Sigmoid colon (tissue), 7 donors: ENCODE results near the gene GORASP2. TPM values are rescaled to one million over a fixed set of nuclear protein-coding genes. Genes with fewer than 3 reads are reported as not detected.
A peak's percentile ranks its signal among the peaks of the same experiment; 100 is the strongest.

Experiments used
- DNase-seq: peaks from one replicate; pipeline ENCODE4 v3.0.0-alpha.2; 2019
- H3K27ac ChIP-seq, 4 donors: fragments of 200-600 bp; sonication (generic); one replicate each; pipeline ENCODE4 v1.5.1; 2016 to 2019; ENCODE audit warnings: mild to moderate bottlenecking in 1 of 4
- H3K27me3 ChIP-seq, 3 donors: fragments of 200-600 bp; sonication (generic); one replicate each; pipeline ENCODE4 v1.5.1; 2019; ENCODE audit warnings: mild to moderate bottlenecking in 1 of 3
- H3K36me3 ChIP-seq, 4 donors: fragments of 200-600 bp; sonication (generic); one replicate each; pipeline ENCODE4 v1.5.1; 2016 to 2019
- H3K4me1 ChIP-seq, 4 donors: fragments of 200-600 bp; sonication (generic); one replicate each; pipeline ENCODE4 v1.5.1; 2017 to 2019
- H3K4me3 ChIP-seq, 4 donors: fragments of 200-600 bp; sonication (generic); one replicate each; pipeline ENCODE4 v1.5.1; 2017 to 2019; ENCODE audit warnings: mild to moderate bottlenecking in 2 of 4, moderate library complexity in 1 of 4
- H3K9me3 ChIP-seq, 4 donors: fragments of 200-600 bp in 3 of 4; sonication (generic) in 3 of 4; one replicate each; pipeline versions ENCODE4 v1.5.1 to v1.6.1; 2013 to 2019
- EP300 ChIP-seq, 4 donors: sonication (generic); formaldehyde crosslinking; IDR thresholded peaks; one replicate each; pipeline ENCODE4 v1.6.1; 2017; ENCODE audit warnings: antibody characterized with exemption in 4 of 4
- POLR2A ChIP-seq, 2 donors: fragments of 450-650 bp; IDR thresholded peaks; one replicate each; pipeline ENCODE4 v1.6.1; 2016; ENCODE audit warnings: antibody characterized with exemption in 2 of 2, mild to moderate bottlenecking in 2 of 2, moderate library complexity in 2 of 2
- POLR2AphosphoS5 ChIP-seq, 4 donors: sonication (generic); formaldehyde crosslinking; IDR thresholded peaks; one replicate each; pipeline ENCODE4 v1.6.1; 2017; ENCODE audit warnings: antibody characterized with exemption in 4 of 4
- WGBS, 2 donors: extraction: QIAGEN DNeasy Blood & Tissue Kit; methylation state at CpG; one replicate each; pipeline ENCODE4 v1.1.7; 2013; 5-methylcytosine and 5-hydroxymethylcytosine counted together
- intact Hi-C: fragments of 100-400 bp; cut with DNase I; formaldehyde crosslinking; loops from one replicate; pipeline ENCODE4 v1.15.1; 2023
- polyA plus RNA-seq, 3 donors: library from polyadenylated mRNA; stranded (reverse); fragments of 200-250 nt; gene quantifications; one replicate each; pipeline ENCODE4 v1.2.3, GENCODE V29; 2013
- total RNA-seq, 4 donors: library from RNA; depleted of rRNA; stranded (reverse); fragments of >200 nt; gene quantifications; one replicate each; pipeline ENCODE4 v1.1.0, GENCODE V29; 2016
- TF ChIP-seq, protein P1 (sequence below), 4 experiments: fragments of 450-650 bp in 3 of 4; fragments of 200-600 bp in 1 of 4; IDR thresholded peaks; one replicate each; pipeline ENCODE4 v1.5.1; 2016 to 2019; ENCODE audit warnings: antibody characterized with exemption in 4 of 4, mild to moderate bottlenecking in 3 of 4, moderate library complexity in 2 of 4
- donor health status: healthy with polysubstance abuse.
- donor health status: Bipolar disorder and iron deficiency.
- donor health status: healthy.

GORASP2 gene
- total and polyA plus RNA-seq, 7 donors: 32.4 to 53.8 (median 42.3) TPM

DNA sequence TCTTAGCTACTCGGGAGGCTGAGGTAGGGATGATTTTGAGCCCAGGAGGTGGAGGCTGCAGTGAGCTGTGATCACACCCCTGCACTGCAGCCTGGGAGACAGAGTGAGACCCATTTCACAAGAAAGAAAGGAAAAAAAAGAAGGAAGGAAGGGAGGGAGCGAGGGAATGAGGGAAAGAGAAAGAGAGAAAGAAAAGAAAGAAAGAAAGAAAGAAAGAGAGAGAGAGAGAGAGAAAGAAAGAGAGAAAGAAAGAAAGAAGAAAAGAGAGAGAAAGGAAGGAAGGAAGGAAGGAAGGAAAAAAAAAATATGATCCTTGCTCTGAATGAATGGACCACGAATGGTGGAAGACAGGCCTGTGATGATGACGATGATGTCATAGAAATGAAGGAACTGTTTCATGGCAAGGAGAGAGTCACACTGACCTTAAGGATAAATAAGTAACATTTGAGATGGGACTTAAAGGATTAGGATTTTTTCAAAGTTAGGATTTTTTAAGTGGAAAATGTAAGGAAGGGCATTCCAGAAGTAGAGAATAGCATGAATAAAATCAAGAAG lies 2.2 kb upstream of the GORASP2 start:
- Histone ChIP-seq H3K4me3 (no peak overlapping the region), H3K9me3 (no peaks in the 10 kb centered on the region), H3K36me3 (no peaks in the 10 kb centered on the region), H3K4me1 (peaks cover 0 to 26% (median 24%) of the 10 kb centered on the region in 4 donors), H3K27ac (no peak overlapping the region), H3K27me3 (no peaks in the 10 kb centered on the region)
- intact Hi-C loops: loop anchor here (5.0 to 10.0 kb wide), 3 partner anchors 45 to 758 kb away; partner anchors contain the start of genes CYBRD1 and DYNC1I2
- TF ChIP-seq POLR2AphosphoS5 (IDR thresholded peaks at IDR 0.05): no peak
- no peak for TF ChIP-seq EP300 (IDR thresholded peaks at IDR 0.05)
- TF ChIP-seq POLR2A (IDR thresholded peaks at IDR 0.05): no peak
- TF ChIP-seq, protein P1, sequence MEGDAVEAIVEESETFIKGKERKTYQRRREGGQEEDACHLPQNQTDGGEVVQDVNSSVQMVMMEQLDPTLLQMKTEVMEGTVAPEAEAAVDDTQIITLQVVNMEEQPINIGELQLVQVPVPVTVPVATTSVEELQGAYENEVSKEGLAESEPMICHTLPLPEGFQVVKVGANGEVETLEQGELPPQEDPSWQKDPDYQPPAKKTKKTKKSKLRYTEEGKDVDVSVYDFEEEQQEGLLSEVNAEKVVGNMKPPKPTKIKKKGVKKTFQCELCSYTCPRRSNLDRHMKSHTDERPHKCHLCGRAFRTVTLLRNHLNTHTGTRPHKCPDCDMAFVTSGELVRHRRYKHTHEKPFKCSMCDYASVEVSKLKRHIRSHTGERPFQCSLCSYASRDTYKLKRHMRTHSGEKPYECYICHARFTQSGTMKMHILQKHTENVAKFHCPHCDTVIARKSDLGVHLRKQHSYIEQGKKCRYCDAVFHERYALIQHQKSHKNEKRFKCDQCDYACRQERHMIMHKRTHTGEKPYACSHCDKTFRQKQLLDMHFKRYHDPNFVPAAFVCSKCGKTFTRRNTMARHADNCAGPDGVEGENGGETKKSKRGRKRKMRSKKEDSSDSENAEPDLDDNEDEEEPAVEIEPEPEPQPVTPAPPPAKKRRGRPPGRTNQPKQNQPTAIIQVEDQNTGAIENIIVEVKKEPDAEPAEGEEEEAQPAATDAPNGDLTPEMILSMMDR (IDR thresholded peaks at IDR 0.05): no peak
- DNase-seq: no peak
- 94 to 95% methylated on average over 4 of the region's 4 CpGs for WGBS, 2 donors

DNA sequence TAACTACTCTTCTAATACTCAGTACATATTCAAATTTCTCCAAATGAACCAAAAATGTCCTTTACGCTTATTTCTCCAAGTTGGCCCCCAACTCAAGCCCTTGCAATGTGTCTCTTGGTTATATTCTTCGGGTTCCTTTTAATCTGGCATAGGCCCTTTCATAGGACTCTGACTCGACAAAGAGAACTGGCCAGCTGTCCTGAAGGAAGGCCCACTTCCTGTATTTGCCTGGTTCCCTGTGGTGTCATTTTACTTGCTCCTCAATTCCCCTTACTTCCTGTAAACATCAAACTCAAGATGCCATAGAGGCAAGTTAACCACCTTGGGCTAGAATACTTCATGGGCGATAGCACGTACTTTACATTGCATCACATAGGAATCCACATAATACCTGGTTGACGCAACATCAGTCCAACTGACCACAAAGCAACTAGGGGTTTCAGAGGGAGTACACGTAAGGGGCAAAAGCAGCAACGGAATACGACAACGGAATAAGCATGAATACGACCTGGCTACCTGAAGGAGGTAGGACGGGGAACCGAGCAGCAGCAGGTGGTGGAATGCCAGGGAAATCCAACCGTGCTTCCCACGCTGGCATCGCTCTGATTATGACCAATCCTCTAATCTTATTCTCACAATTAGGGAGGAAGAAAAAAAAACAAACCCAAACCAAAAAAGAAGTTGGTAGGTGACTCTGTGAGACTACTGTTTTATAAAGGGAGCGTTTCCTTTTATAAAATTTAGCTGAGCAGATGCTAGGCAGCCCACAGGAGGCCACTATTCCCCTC lies 823 bp upstream of the GORASP2 start:
- Histone ChIP-seq H3K36me3 (no peaks in the 10 kb centered on the region), H3K4me3 (peak overlapping the region; percentile 20 to 87 (median 57)), H3K9me3 (no peaks in the 10 kb centered on the region), H3K27me3 (no peaks in the 10 kb centered on the region), H3K4me1 (peaks cover 0 to 39% (median 32%) of the 10 kb centered on the region in 4 donors), H3K27ac (peak overlapping the region; percentile 93 to 97 (median 96))
- DNase-seq: no peak
- intact Hi-C loops: loop anchor here (2.0 to 10.0 kb wide), 5 partner anchors 44 to 757 kb away; partner anchors contain the start of genes CYBRD1, DYNC1I2, ERICH2 and TLK1
- WGBS, 2 donors: 66 to 70% methylated on average over 17 of the region's 17 CpGs
- TF ChIP-seq, protein P1 (IDR thresholded peaks at IDR 0.05): no peak
- no peak for TF ChIP-seq POLR2AphosphoS5 (IDR thresholded peaks at IDR 0.05)
- TF ChIP-seq EP300 (IDR thresholded peaks at IDR 0.05): no peak
- TF ChIP-seq POLR2A (IDR thresholded peaks at IDR 0.05): no peak

DNA sequence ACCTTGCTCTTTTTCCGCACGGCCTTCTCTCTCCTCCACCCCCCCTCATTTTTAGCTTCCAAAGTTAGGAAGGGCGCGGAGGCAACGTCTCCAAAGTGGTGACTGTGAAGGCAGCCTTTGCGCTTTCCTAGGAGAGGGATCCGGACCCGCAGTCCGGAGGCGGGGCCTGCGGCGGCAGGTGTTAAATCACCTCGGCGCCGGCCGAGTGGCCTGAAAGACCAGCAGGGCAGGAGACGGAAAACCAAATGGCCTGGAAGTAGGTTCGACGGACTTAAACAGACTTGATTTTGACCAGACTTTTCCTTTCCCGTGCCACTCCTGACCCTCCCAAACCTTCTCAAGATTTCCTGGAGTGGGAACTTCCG lies 615 bp downstream of the GORASP2 start:
- Histone ChIP-seq H3K27ac (peak overlapping the region; percentile 93 to 97 (median 96)), H3K27me3 (no peaks in the 10 kb centered on the region), H3K36me3 (no peaks in the 10 kb centered on the region), H3K9me3 (no peaks in the 10 kb centered on the region), H3K4me1 (peaks cover 0 to 45% (median 32%) of the 10 kb centered on the region in 4 donors), H3K4me3 (peak overlapping the region; percentile 77 to 94 (median 84))
- TF ChIP-seq POLR2A (IDR thresholded peaks at IDR 0.05) (no peak), POLR2AphosphoS5 (IDR thresholded peaks at IDR 0.05) (peak in 1 of 4 donors; percentile 14)
- TF ChIP-seq, protein P1 (IDR thresholded peaks at IDR 0.05): no peak
- 0 to 1% methylated on average over 21 of the region's 21 CpGs for WGBS, 2 donors
- intact Hi-C loops: loop anchor here (1.0 to 10.0 kb wide), 6 partner anchors 43 to 755 kb away; partner anchors contain the start of genes CYBRD1, DCAF17, DYNC1I2 and ERICH2
- DNase-seq: peak; percentile 71

DNA sequence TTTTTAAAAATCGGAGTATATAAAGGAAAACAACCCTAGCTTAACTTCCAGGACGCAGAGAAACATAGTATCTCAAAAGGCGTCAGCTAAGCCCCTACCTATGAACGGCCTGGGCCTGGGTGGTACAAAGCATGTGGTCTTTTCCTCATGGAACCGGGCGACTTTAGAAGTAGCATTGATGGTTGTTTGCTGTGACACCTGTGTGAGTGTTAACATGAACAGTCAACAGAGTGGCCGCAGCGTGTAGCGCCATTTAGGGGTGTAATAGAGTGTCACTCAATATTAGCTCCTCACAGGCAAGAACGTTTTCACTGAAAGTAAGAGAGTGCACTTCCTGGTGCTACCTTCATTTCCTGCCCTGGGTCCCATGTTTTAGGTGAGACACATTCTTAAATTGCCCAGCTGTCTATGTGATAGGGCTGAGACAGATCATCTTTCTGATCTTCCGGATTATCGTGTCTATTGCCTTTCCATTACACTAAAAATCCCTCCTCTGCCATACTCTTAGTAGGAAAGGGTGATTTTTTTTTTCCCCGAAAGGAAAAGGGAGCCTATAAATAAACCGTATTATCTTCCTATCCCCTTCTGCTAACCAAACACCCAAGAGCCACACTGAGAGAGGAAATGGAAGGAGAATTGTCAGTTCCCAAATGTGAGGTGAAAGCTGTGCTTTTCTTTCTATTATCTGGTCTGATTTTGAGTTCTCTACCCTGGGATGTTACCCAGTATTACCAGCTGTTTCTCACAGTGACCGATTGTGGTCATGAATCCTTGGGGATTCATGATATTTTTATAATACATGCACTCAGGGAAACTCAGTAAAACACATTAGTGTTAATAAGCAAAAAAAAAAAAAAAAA lies 1.3 kb downstream of the GORASP2 start:
- Histone ChIP-seq H3K4me1 (peaks cover 0 to 45% (median 32%) of the 10 kb centered on the region in 4 donors), H3K27me3 (no peaks in the 10 kb centered on the region), H3K36me3 (no peaks in the 10 kb centered on the region), H3K4me3 (peak overlapping the region; percentile 77 to 94 (median 84)), H3K9me3 (no peaks in the 10 kb centered on the region), H3K27ac (peak overlapping the region; percentile 93 to 97 (median 96))
- DNase-seq: no peak
- no peak for TF ChIP-seq POLR2AphosphoS5 (IDR thresholded peaks at IDR 0.05)
- WGBS, 2 donors: 2 to 9% methylated on average over 15 of the region's 15 CpGs
- intact Hi-C loops: no loop called here

DNA sequence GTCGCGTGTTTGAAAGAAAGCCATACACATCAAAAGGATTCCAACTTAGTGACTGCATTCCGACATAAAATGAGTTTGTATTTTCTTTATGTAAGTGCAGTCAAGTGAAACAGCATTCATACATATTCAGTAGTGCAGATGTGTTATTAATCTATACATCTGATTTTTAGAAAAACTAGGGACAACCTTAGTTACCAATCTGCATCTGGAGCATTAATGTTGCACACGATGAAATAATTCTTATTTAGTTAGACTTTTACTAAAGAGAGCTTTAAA lies 1.9 kb downstream of the GORASP2 start:
- H3K36me3 ChIP-seq: no peaks in the 10 kb centered on the region
- H3K27ac ChIP-seq: peak overlapping the region in 2 of 4 donors; percentile 93 to 97
- no peak overlapping the region for H3K4me3 ChIP-seq
- intact Hi-C loops: no loop called here
- TF ChIP-seq POLR2AphosphoS5 (IDR thresholded peaks at IDR 0.05) (no peak), POLR2A (IDR thresholded peaks at IDR 0.05) (no peak), EP300 (IDR thresholded peaks at IDR 0.05) (no peak)
- TF ChIP-seq, protein P1 (IDR thresholded peaks at IDR 0.05): no peak
- H3K4me1 ChIP-seq: peaks cover 0 to 45% (median 32%) of the 10 kb centered on the region in 4 donors
- no peak for DNase-seq
- H3K9me3 ChIP-seq: no peaks in the 10 kb centered on the region
- WGBS, 2 donors: 31 to 59% methylated on average over 4 of the region's 4 CpGs
- no peaks in the 10 kb centered on the region for H3K27me3 ChIP-seq
